Ramos (cell line): ENCODE results near the gene UBAC2.
"Not testable (repeated sequence)": the region's sequence is repeated elsewhere in the genome, so short reads cannot be mapped to it uniquely, and the experiment has no call there.

Source experiments
- in situ Hi-C: fragments of 300-500 bp; cut with MboI; formaldehyde crosslinking; loops from one replicate; pipeline ENCODE4 v1.14.3; 2022; ENCODE audit warnings: low sequenced_read_pairs; ENCODE audit not compliant: unreplicated experiment

UBAC2 gene

DNA sequence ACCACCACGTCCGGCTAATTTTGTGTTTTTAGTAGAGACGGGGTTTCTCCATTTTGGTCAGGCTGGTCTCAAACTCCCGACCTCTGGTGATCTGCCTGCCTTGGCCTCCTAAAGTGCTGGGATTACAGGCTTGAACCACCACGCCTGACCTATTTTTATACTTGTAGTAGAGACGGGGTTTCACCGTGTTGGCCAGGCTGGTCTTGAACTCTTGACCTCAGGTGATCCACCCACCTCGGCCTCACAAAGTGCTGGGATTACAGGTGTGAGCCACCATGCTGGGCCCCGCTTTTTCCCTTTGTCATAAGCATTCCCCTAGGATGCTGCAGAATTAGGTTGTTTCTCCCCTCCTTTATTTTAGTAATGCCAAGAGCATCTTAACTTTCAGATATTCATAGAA is 10.0 kb downstream of the UBAC2 start:
- in situ Hi-C loops: not testable (repeated sequence)

DNA sequence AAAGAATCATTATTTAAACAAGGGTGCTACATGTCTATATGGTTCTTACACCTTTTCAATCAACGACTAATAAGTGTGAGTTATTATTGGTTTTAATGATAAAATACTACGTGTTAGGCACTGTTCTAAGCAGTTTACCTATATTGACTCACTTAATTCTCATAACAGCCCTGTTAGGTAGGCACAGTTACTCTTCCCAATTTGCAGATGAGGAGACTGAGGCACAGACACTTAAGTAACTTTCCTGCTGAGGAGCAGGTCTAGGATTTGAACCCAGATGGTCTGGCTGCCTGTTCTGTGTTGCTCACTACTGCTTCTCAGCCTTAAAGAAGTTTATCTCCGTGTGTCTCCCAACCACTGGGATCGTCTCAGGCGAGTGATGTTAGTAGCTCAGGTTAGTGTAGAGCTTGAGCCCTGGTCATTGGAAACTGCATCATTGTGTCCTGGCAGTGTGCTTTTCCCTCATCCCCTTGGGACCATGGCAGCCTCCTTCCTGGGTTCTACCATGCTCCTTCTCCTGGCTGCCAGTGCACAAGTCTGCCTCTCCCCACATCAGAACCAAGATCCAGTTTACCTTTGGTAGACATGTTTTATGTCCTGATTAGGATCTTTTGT is 10.9 kb downstream of the UBAC2 start:
- in situ Hi-C loops: no loop called here

DNA sequence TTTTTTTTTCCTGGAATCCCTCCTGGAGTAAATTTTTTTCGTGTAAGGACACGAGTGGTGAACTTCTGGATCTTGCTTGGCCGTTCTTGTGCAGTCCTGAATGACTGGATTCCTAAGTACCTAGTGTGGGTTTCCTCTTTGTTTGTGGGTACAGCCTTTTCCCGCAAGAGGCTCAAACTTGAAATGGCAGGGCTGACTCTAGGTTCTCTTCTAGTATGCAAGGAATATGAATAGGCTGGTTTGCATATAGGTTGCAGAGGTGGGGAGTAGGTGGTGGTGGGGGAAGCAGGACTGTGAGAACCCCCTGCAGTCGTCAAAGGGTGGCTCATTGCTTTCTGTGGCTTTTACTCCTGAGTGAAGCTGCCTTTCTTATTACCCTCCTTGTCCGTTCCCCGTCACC is 13.6 kb downstream of the UBAC2 start:
- in situ Hi-C loops: no loop called here

DNA sequence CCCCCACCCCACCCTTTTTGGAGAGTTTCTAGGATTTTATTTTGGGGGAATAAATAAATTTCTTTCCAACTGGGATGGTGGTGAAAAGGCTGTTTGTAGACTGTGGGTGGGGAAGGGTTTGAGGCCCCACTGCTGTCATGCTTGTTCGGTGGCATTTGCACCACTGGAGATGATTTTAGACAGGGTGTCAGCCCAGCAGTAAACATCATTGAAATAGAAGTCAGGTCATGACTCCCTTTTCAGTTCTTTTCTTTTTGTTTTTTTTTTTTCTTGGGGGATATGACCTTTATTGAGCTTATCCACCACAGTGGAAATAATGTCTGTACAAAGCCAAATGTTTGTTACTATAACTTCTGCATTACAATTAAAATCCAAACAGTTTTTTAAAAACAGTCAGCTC is 14.1 kb downstream of the UBAC2 start:
- in situ Hi-C loops: no loop called here

DNA sequence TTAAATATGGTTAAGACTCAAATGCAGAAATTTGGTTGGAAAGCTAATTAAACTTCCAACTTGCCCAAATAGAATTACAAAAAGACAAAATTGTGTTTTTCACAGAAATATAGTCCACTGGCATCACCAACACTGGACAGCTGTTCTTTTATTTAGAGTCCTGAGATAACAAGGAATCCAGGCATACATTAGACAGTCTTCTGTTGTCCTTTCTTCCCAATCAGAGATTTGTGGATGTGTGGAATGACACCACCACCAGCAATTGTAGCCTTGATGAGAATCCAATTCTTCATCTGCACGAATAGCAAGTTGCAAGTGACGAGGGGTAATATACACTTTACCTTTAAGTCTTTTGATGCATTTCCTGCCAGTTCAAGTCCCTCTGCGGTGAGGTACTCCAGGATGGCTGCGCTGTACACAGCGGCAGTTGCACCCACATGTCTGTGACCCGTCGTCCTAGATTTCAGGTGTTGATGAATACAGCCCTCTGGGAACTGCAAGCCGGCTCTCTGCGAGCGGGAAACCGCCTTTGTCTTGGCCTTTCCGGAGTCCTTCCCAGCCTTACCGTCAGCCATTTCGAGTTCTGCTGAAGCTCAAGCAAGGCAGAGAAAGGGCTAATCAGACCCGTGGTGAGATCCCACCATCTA is 14.7 kb downstream of the UBAC2 start:
- in situ Hi-C loops: no loop called here

DNA sequence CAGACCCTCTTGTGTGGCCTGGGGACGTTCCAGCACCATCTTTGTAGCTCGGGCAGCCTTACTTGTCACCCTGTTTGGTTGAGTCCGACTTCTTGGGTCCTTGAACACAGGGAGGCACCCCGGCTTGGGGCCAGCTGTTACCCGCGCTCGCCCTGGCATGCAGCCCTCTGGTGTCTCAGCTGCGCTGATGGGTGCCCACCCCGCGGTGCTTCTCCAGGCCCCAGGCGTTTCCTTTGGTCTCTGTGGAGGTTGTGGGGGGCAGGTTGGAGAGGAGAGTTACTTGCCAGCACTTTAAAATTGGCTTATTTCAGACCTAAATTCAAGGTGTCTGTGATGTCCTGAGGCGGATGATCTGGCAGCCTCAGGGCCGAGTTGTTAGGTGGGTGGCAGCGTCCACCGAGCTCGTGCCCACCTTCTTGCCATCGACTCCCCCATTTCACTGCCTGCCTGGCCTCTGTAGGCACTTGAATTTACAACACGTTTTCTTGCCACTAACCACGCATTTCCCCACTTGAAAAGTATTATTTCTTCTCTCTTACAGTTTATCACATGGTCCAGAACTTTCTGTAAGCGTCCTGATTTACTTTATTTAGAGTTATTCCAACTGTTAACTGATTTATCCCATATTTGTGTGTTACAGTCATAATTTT is 16.9 kb downstream of the UBAC2 start:
- in situ Hi-C loops: no loop called here

DNA sequence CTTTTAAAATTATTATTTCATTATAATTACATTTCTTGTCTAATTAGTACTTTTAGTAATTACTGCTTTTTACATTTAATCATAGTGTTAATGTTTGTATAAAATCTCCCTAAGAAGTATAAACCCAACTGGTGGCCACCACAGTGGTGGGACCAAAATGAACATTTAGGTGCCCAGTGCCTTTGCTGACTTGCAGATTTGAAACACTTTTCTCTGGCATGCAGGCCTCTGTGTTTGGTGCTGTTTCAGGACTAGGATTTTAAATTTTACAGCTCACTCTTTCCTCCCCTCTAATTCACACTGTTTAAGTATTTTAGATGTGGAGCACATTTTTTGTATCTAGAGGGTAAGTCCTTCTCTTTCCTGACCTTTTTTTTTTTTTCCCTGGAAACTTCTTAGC is 17.5 kb downstream of the UBAC2 start:
- in situ Hi-C loops: no loop called here

DNA sequence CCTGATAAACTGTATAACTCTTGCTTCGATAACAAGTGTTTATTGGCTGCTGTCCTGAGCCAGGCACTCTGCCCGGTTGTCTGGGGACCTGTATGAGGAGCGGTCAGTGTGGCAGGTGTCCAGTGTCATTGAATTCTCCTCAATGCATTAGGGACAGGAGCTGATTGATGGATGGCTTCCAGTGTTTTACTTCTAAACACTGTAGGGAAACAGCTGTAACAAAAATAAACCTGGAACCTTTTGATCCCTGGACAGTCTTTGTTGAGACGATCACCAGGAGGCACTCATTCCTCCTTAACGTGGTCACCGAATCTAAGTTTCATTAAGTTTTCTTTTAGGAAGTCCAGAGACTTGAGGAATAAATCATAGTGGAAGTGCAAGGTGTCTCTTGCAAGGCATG is 17.9 kb downstream of the UBAC2 start:
- in situ Hi-C loops: no loop called here

DNA sequence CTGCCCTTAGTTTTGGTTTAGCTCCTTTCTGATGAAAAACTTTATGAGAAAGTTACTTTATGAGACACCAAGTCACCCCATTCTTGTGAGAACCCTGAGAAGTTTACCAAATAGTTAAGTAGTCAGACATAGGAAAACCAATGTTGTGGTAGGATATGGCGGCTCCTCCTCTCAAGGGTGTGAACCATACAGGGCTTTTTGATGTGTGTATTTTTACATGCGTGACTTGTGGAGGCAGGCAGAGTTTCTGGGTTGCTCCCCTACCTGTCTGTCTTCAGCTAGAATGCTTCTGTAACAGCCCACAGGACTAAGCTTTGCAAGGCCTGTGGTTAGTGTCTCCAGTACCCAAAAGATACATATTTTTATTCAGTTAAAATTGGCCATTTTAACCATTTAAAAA is 18.3 kb downstream of the UBAC2 start:
- in situ Hi-C loops: no loop called here

DNA sequence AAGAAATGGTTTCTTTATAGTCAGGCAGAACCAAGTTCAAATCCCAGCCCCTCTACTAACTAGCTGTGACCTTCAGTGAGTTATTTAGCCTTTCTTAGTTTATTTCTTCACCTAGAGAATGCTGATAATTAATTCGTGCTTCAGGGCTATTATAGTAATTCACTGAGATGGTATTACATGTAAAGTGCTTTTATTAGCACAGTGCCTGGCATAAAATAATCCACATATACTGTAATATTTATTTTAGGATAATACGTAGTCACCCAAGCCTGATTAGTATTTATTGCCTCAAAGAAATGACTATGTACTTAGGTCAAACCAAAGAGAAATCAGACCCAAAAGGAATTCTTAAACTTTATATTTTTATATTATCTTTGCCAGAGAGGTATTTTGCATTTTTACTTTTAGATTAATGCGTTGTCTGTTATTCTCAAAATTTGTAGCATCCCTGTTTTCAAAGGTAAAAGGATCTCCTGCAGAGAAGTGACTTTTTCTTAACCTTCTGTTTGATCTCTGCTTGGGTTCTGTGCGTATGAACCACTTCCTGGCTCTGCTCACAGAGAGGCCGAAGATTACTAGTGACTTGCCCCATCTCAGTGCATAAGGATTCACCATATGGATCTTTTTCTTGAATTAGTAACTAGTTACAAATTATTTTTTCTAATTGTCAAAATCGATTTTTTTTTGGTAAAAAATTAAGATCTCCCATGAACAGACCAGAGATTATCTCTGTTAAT is 19.7 kb downstream of the UBAC2 start:
- in situ Hi-C loops: no loop called here

DNA sequence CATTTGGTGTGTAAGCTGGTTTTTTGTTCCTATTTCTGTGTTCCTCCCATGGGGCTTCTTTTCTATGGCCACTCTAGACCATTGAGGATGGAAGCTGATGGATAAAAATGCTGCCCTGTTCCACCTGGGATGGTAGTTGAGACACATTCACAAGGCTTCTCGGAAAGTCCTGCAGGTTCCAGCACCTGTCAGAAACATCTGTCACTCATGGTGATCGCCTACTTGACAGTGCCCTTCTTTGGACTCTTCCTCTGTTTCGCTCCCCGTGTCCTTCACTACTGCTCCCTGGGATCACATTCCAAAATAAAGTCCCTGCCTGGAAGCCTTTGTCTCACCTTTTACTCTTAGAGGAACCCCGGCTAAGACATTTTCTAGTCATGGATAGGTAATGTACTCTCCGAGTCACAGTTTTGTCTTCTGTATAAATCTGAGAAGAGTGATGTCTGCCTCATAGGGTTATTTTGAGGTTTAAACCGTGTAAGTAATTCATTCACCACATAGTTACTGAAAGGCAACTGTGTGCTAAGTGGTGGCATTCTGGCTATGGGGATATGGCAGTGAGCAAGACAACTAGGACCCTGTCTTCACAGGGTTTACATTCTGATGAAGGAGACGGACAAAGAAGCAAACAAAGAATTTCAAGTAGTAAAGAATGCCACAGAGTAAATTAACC is 21.0 kb downstream of the UBAC2 start:
- in situ Hi-C loops: no loop called here

DNA sequence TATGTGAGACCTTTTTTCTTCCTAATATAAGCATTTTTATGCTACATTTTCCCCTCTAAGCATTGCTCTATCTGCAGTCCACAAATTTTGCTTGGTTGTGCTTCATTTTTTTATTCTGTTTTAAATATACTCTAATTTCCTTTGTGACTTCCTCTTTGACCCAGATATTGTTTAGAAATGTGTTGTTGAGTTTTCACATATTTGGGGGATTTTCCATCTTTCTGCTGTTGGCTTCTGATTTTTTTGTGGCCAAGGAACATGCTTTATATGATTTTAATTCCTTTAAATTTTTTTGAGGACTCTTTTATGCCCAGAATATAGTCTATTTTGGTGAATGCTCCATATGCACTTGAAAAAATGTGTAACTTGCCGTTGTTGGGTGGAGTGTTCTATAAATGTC is 22.9 kb downstream of the UBAC2 start:
- in situ Hi-C loops: no loop called here

DNA sequence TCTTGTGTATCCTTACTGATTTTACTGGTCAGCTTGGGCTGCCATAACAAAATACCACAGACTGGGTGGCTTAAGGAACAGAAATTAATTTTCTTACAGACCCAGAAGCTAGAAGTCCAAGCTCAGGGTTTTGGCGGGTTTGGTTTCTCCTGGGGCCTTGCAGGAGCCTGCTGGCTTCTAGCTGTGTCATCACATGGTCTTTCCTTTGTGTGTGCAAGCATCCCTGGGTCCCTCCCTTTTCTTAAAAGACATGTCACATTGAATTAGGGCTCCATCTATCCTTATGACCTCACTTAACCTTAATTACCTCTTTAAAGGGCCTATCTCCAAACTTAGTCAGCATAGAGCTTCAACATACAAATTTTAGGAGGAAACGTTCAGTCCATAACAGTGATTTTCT is 23.4 kb downstream of the UBAC2 start:
- in situ Hi-C loops: no loop called here

DNA sequence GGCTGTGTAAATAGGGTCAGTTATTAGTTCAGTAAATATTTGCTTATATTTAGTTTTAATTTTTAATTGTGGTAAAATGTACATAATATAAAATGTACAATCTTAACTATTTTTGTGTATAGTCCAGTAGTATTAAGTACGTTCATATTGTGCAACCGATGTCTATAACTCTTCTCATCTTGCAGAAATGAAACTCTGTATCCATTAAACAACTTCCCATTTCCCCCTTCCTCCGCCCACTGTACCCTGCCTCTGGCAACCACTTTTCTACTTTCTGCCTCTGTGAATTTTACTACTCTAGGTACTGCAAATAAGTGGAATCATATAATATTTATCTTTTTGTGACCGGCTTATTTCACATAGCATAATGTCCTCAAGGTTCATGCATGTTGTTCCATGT is 24.4 kb downstream of the UBAC2 start:
- in situ Hi-C loops: no loop called here

DNA sequence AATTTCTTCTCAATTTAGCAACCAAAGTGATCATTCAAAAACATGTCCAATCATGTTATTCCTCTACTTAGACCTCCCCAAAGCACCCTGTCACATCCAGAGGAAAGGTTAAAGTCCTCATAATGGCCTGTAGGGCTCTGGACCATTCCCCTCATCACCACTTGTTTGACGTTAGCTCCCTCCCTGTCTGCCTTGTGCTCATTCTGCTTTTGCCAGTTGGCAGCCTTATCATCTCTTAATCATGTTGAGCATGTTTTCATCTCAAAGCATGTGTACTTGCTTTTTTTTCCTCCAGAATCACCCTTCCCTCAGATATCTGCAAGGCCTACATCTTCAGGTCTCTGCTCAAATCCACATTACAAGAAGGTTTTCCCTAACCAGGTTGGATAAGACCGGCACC is 25.9 kb downstream of the UBAC2 start:
- in situ Hi-C loops: no loop called here

DNA sequence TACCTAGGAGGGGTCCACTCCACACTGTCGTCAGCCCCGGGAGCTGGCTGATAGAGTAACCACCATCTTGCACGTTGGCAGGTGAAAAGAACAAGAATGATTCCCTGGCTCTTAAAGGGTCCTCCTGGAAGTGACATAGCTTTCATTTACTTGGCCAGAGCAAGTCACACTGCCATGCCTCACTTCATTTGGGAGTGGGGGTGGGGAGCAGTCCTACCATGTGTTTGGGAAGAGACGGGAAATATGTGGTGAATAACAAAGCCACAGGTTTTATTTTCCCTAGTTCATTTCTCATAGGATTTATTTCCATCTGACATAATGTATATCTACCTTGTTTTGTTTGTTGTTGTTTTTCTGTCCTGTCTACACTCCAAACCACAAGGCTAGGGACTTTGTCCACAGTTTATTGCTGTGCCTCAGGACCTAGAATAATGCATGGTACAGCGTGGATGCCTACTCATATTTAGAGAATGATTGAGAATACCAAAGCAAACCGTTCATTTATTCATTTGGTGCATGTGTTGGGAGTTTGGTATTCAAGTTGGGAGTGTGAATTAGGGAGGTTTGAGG is 26.8 kb downstream of the UBAC2 start:
- in situ Hi-C loops: no loop called here

DNA sequence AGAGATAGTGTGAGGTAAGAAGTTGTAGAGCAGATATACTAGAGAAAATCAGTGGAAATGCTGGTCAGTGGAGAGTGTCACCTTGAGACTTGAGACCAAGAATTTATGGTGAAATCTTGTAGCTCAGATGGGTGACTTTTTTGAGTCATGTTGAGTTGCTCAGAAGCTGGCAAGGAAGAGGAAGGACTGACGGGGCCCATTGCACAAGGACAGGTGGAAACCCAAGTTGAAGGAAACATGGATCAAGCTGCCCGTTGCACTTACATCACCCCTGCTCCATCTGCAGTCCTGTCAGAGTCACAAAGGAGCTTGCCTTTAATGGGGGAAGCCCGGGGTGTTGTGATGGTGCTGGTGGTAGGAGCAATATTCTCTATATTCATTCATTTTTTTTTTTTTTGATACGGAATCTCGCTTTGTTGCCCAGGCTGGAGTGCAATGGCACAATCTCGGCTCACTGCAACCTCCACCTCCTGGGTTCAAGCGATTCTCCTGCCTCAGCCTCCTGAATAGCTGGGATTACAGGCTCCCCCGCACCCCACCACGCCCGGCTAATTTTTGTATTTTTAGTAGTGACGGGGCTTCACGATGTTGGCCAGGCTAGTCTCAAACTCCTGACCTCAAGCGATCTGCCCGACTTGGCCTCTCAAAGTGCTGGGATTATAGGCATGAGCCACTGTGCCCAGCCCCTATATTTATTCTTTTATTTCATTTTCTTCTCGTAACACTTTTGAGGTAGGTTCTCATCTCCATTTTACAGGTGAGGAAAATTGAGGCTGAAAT is 27.4 kb downstream of the UBAC2 start:
- in situ Hi-C loops: no loop called here

DNA sequence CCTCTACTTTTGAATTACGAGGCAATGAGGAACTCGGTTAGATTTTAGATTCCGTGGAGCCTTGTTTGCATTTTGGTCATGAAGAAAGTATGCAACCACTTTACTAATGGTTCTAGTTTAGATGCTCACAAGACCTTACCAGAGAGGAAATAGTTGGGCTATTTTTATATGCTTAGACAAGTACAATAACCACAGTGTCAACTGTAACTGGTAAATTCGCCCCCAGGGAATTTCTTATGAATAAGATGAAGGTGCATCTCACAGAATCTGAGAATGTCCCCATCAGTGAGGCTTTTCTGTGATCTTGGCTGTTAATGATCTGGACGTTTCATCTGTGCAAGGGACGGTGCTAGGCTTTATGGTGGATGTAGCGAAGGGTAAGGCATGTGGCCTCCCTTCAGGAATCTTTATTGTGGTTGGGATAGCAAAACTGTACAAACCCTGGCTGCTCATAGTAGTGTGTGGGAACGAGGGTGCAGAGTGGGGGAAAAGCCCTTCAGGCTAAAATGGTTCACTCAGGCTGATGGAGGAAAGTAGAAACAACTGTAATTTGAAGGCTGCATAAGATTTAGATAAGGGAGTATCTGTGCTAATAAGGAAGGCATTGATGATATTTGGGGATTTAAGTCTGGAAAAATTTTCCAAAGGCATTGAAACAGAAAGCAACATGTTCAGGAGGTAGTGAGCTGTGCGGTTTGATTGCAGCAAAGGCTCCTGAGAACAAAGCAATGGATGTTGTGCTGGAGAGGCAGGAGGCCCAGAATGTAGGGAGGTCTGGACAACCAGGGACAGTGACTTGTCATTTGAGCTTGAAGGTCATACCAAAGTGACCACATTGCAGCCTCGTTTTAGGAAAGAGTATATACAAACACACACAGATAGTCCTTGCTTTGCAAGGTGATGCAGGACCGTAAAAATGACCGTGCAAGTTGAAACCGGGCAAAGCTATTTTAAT is 28.4 kb downstream of the UBAC2 start:
- in situ Hi-C loops: no loop called here
